GM21390 (cell line): ENCODE results near the gene PPP2R5A.

Experiments
- ATAC-seq: cut with Tn5 transposase; IDR thresholded peaks from one replicate; pipeline ENCODE4 v1.9.1; 2021; ENCODE audit not compliant: unreplicated experiment

PPP2R5A gene

GRCh38 chr1:212402666-212403321, 117.6 kb downstream of the PPP2R5A start:
- no peak for ATAC-seq

- no peak for ATAC-seq
Observed at GRCh38 chr1:212410231-212410820, 125.1 kb downstream of the PPP2R5A start.
